ENCODE results near the gene FOXO3. TPM values are rescaled to one million over a fixed set of nuclear protein-coding genes. Genes with fewer than 3 reads are reported as not detected.

The FOXO3 gene
- total RNA-seq, 2 donors from 2014 or later, result 7.1 to 10.0 TPM

DNA sequence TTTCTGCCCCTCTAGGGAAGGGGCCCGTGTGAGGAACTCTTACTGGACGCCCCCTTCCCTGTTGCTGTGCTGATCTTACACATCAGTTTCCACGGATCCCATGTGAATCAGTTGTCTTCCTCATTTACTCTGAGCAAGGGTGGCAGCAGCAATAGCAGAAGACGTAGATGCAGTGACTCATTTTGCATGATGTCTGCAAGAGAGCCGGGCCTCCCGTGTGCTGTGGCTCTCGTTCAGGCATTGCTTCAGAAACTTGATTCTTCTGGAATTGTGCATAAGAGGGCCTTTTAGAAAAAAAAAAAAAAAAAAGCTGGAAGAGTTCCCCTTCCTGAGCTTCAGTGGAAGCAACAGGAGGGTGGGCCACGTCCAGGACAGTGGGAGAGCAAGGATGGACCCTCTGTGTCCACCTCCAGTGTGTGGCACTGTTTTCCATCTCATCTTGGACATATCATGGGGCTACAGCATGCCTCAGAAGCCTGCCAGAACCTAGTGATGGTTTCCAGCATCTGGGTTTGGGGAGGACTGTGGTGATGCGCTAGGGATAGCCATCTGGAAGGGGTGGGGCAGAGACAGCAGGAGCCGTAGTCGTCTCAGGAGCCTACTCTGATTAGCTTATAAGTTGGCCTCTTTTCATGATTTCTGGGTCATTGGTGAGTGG, 62.1 kb downstream of the FOXO3 start:
- no peaks in the 10 kb centered on the region for H3K36me3 Mint-ChIP-seq (ENCODE audit: insufficient read depth in 2 of 2)
- H3K9me3 Mint-ChIP-seq, result no peaks in the 10 kb centered on the region
- H3K27ac Mint-ChIP-seq, result no peak overlapping the region
- ATAC-seq (replicated peaks in 1 of 2) (no peak), DNase-seq (no peak)
- H3K27me3 Mint-ChIP-seq (ENCODE audit: low read depth), result no peaks in the 10 kb centered on the region
- peaks cover 60% of the 10 kb centered on the region for H3K4me1 Mint-ChIP-seq (ENCODE audit: low read depth)
- no peak overlapping the region for H3K4me3 Mint-ChIP-seq

DNA sequence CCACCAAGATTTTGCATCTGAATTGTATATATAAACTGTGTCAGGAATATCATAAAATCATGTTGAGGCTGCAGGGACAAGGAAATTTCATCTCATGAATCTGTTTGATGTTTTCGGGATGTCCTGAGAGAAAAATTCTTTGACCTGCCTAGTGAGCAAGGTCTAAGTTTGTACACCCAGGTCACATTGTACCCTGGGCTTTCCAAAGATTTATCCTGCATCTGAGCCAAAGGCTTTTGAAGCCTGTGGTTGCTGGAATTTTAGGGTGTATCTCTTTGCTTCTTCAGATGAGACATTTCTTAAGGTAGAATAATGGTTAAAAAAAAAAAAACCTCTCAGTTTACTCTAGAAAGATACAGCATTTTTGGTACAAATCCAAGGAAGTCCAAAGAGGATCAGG, 63.3 kb downstream of the FOXO3 start:
- no peaks in the 10 kb centered on the region for H3K36me3 Mint-ChIP-seq (ENCODE audit: insufficient read depth in 2 of 2)
- no peak for ATAC-seq (replicated peaks in 1 of 2)
- H3K27me3 Mint-ChIP-seq (ENCODE audit: low read depth), result no peaks in the 10 kb centered on the region
- H3K4me1 Mint-ChIP-seq (ENCODE audit: low read depth), result peaks cover 60% of the 10 kb centered on the region
- no peak overlapping the region for H3K27ac Mint-ChIP-seq
- no peak overlapping the region for H3K4me3 Mint-ChIP-seq
- DNase-seq, result no peak
- H3K9me3 Mint-ChIP-seq, result no peaks in the 10 kb centered on the region

DNA sequence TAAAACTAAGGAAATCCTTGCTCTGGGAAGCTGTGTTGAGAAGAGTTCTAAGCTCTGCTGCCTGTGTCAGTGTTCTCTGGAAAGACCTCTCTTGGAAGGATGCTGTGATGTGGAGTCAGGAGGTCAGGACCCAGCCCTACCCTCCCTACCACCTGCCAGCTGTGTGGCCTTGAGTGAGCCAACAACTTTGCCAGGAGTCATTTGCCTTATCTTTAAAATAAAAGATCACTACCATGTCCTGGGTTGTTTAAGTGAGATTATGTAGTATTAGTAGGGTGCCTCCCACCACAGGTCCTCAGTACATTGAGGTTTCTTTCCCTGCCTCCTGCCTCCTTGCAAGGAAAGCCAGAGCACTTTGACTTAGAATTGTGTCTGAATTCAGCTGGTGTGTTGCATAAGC, 64.9 kb downstream of the FOXO3 start:
- H3K4me1 Mint-ChIP-seq (ENCODE audit: low read depth), result peaks cover 61% of the 10 kb centered on the region

DNA sequence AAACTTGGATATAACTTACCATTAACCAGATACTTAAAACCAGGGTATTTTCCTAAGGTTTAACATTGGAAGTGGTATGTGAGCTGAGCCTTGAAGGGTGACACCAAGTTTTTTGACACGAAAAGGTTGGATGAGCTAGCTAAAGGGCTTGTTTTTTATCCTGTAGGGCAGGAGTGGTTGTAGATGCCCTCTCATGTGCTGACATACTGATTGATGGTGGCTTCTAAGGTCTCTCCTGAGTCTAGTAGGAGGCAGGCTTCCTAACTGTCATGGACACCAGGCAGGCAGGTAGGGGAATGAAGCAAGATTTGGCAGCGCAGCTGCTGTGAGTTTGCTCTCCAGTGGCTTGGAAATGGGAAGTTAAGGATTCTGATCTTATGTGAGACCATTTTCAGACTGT, 66.1 kb downstream of the FOXO3 start:
- DNase-seq (no peak), ATAC-seq (replicated peaks in 1 of 2) (no peak)
- Mint-ChIP-seq H3K4me1 (ENCODE audit: low read depth) (peaks cover 64% of the 10 kb centered on the region), H3K9me3 (no peaks in the 10 kb centered on the region), H3K4me3 (no peak overlapping the region), H3K36me3 (ENCODE audit: insufficient read depth in 2 of 2) (no peaks in the 10 kb centered on the region), H3K27ac (no peak overlapping the region), H3K27me3 (ENCODE audit: low read depth) (no peaks in the 10 kb centered on the region)

More for the DNA sequence above, 64.9 kb downstream of the FOXO3 start:
- H3K9me3 Mint-ChIP-seq, result no peaks in the 10 kb centered on the region
- no peaks in the 10 kb centered on the region for H3K27me3 Mint-ChIP-seq (ENCODE audit: low read depth)
- ATAC-seq (replicated peaks in 1 of 2) (no peak), DNase-seq (no peak)
- no peak overlapping the region for H3K27ac Mint-ChIP-seq
- no peak overlapping the region for H3K4me3 Mint-ChIP-seq
- no peaks in the 10 kb centered on the region for H3K36me3 Mint-ChIP-seq (ENCODE audit: insufficient read depth in 2 of 2)

DNA sequence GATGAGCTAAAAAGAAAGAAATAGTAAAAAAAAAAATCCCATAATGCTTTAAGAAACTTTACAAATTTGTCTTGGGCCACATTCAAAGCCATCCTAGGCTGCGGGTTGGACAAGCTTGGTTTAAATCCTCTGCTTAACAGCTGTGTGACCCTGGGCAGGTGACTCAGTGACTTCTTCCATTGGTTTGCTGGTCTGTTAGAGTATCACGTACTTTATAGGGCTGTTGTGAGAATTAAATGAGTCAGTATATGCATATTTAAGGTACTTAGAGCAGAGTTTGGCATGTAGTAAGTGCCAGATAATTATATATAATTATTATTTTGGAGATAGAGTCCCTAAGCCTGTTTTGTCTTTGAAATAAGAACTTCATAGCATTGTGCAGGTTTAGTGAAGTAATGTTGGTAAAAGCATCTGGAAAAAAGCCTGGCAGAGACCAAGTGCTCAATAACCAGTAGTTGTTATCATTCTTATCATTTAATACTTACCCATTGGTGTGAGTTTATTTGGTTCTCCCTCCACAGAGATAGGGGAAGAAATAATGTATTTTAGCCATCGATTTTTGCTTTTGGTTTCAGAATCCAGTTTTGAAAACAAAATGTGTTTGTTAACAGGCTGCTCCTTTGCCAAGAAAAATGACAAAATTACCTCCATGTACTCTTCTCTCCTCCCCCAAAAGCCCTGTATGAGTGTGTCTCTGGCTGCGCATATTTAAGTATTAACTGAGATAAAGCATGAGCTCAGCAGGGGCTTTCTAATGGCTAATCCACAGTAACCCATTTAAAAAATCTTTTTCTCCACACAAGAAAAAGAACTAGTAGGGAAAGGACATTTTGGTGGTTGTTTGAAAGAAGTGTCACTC, 67.2 kb downstream of the FOXO3 start:
- Mint-ChIP-seq H3K4me3 (peak overlapping the region in 1 of 2 donors; percentile 67), H3K36me3 (ENCODE audit: insufficient read depth in 2 of 2) (no peaks in the 10 kb centered on the region), H3K27ac (no peak overlapping the region), H3K27me3 (ENCODE audit: low read depth) (no peaks in the 10 kb centered on the region), H3K9me3 (no peaks in the 10 kb centered on the region), H3K4me1 (ENCODE audit: low read depth) (peaks cover 60% of the 10 kb centered on the region)
- DNase-seq, result peak in 1 of 2 donors; percentile 26
- ATAC-seq (replicated peaks in 1 of 2), result peak; percentile 38 to 70

DNA sequence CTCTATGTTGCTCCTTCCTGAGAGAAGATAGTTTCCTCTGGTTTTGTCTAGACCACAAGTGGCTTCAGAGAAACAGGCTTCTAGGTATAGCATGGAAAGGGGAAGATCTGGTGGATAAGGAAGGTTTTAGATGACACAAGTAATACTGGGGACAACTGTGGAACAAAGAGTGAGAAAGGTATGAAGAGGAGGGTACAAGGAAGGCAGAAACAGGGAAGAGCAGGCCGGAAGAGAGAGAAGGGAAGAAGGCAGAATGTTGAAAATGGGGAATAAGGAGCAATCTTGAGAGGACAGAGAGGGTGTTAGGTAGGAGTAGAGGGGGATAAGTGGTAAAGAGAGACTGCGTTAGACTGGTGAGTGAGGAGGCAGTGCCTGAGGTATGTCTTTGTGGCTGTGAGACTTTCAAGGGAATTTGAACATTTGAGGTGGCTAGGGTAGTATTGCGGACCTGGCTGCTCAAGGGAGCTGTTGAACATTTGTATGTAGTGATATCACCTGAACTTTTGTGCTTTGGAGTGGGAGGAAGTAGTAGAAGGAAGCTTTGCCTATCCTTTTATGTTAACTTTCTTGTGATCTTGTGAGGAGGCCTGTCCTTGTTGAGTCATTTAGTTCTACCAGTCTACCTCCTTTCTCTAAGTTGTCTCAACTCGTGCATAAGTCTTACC, 69.5 kb downstream of the FOXO3 start:
- DNase-seq (no peak), ATAC-seq (replicated peaks in 1 of 2) (peak; percentile 92 to 94)
- H3K27ac Mint-ChIP-seq, result peak overlapping the region; percentile 36
- H3K36me3 Mint-ChIP-seq (ENCODE audit: insufficient read depth in 2 of 2), result no peaks in the 10 kb centered on the region
- no peaks in the 10 kb centered on the region for H3K27me3 Mint-ChIP-seq (ENCODE audit: low read depth)
- H3K4me1 Mint-ChIP-seq (ENCODE audit: low read depth), result peaks cover 59% of the 10 kb centered on the region
- H3K9me3 Mint-ChIP-seq, result no peaks in the 10 kb centered on the region
- peak overlapping the region; percentile 23 to 48 for H3K4me3 Mint-ChIP-seq

DNA sequence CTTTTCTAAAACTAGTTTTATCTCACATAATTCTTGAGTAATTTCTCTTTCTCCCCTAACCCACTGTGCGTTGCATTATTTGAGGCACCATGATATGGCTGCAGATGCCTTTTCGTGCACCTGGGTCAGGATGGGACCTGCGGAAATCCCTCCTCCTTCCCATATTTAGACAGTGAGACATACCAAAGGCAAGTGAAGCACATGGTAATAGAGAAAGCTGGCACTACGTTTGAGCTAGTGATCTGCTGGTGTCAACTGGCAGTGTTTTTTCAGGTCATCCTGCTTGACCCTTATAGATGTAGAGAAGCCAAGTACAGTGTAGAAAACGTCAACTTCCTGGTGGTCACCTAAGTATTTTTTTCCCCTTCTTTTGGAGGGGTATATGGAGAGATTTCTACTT, 71.7 kb downstream of the FOXO3 start:
- Mint-ChIP-seq H3K4me3 (no peak overlapping the region), H3K4me1 (ENCODE audit: low read depth) (peaks cover 74% of the 10 kb centered on the region), H3K9me3 (no peaks in the 10 kb centered on the region), H3K36me3 (ENCODE audit: insufficient read depth in 2 of 2) (no peaks in the 10 kb centered on the region), H3K27me3 (ENCODE audit: low read depth) (no peaks in the 10 kb centered on the region), H3K27ac (no peak overlapping the region)
- ATAC-seq (replicated peaks in 1 of 2) (no peak), DNase-seq (no peak)

DNA sequence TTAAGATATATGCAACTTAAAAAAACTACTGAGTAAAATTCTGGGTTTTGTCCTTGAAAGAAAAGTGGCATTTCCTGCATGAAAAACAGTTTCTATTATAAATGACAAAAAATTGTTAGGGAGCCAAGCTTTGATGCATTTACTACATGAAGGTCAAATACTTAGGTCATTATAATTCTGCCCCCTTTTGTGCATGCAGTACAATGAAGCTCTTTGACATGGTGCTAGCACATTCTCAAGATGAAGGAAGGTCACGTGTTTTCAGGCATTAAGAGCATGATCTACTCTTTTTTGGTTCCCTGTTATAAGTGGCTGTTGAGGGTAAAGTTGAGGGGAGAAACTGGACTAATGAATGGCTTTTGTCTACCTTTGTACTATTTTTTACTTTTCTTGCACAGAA, 72.7 kb downstream of the FOXO3 start:
- peaks cover 72% of the 10 kb centered on the region for H3K4me1 Mint-ChIP-seq (ENCODE audit: low read depth)
- no peak for DNase-seq
- no peaks in the 10 kb centered on the region for H3K36me3 Mint-ChIP-seq (ENCODE audit: insufficient read depth in 2 of 2)
- H3K9me3 Mint-ChIP-seq, result no peaks in the 10 kb centered on the region
- no peak for ATAC-seq (replicated peaks in 1 of 2)
- no peak overlapping the region for H3K4me3 Mint-ChIP-seq
- no peaks in the 10 kb centered on the region for H3K27me3 Mint-ChIP-seq (ENCODE audit: low read depth)
- H3K27ac Mint-ChIP-seq, result no peak overlapping the region

DNA sequence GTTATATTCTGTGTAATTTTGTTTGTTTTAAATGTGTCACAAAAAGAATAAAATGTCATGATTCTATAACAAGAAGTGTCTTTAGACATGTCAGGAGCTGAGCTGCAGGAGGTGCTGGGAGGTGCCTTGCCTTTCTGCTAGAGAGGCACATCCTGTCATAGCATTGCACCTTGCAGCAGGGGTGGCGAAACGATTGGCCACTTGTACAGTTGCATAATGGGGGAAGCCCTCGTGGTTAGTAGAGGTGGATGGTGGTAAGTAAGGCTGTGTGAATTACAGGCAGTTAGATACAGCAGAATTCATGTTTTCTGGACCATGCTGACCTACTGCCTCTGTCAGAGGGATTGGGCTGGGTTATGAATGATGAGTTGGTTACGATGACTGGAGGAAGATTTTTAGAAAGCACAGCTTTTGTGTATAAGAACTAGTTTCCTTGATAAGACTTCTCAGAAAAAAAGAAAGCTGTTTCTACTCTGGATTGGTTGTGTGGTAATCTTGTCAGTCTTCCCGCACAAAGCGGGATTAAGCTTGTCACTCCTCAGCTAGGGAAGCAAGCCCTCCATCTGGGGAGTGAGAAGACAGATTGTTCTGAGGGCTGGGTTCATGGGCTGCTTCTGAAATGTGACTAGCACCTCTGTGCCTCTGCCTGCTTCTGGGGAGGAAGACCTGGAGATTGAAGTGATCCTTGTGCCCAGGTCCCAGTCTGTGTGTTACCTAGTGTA, 74.9 kb downstream of the FOXO3 start:
- Mint-ChIP-seq H3K27me3 (ENCODE audit: low read depth) (no peaks in the 10 kb centered on the region), H3K4me3 (peak overlapping the region; percentile 17 to 20), H3K4me1 (ENCODE audit: low read depth) (peaks cover 59% of the 10 kb centered on the region), H3K27ac (no peak overlapping the region), H3K36me3 (ENCODE audit: insufficient read depth in 2 of 2) (no peaks in the 10 kb centered on the region), H3K9me3 (no peaks in the 10 kb centered on the region)
- ATAC-seq (replicated peaks in 1 of 2) (peak; percentile 84 to 91), DNase-seq (peak; percentile 42 to 63)

DNA sequence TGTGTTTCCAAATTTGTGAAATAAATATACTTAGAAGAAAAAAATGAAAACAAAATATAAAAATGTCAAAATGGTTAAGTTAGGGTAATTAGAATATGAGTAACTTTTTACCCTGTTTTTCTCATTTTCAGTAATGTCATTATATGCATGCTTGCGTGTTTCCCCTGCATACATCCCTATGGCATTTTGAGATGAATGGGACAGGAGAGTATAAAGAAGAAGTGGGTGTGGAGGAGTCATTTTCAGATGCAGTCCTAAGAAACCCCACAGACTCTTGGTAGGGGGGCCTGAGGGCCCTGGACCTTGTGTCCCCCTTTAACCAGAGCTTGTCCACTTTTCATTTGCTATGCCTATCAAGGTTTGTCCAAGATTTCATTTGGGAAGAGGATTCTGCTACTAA, 77.2 kb downstream of the FOXO3 start:
- peak; percentile 47 to 65 for ATAC-seq (replicated peaks in 1 of 2)
- Mint-ChIP-seq H3K4me1 (ENCODE audit: low read depth) (peaks cover 42% of the 10 kb centered on the region), H3K27me3 (ENCODE audit: low read depth) (no peaks in the 10 kb centered on the region), H3K27ac (no peak overlapping the region), H3K9me3 (no peaks in the 10 kb centered on the region), H3K4me3 (peak overlapping the region in 1 of 2 donors; percentile 2), H3K36me3 (ENCODE audit: insufficient read depth in 2 of 2) (no peaks in the 10 kb centered on the region)
- no peak for DNase-seq

DNA sequence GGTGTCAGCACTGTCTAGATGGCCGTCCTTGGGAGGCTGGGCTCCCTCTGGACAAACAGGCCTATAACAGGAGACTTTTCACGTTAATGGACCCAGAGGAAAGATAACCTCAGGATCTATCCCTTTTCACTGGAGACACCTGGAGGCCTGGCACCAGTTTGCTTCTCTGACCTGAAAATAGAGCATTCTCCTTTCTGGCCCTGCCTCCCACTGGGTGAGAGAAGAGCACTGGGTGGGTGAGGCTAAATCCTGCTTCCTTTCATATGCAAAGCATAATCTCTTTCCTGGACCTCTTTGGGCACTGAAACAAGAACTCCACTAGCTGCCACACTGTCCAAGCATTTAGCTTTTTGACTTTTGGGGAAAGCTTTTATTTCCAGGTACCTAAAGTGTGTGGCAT, 78.3 kb downstream of the FOXO3 start:
- no peak overlapping the region for H3K4me3 Mint-ChIP-seq
- peaks cover 36% of the 10 kb centered on the region for H3K4me1 Mint-ChIP-seq (ENCODE audit: low read depth)
- H3K27ac Mint-ChIP-seq, result no peak overlapping the region

DNA sequence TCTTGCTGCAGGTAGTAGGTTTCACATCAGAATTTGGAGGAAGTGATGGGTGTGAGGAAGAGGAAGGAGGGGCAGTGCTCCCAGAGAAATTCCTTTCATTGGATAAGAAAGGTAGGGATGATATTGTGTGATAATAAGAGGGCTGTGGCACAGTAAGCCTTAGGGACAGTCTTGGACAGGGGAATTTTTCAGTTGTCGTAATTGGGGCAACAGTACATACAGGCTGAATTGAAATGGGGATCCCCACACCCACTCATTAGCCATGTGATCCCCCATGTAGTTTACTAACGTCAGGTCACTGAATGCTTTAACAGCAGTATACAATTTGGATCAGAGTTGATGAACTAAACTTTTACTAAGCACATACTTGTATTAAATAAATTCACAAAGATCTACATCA, 79.4 kb downstream of the FOXO3 start:
- peaks cover 36% of the 10 kb centered on the region for H3K4me1 Mint-ChIP-seq (ENCODE audit: low read depth)
- DNase-seq, result no peak
- H3K36me3 Mint-ChIP-seq (ENCODE audit: insufficient read depth in 2 of 2), result no peaks in the 10 kb centered on the region
- H3K9me3 Mint-ChIP-seq, result no peaks in the 10 kb centered on the region
- no peak for ATAC-seq (replicated peaks in 1 of 2)
- no peak overlapping the region for H3K27ac Mint-ChIP-seq
- H3K4me3 Mint-ChIP-seq, result no peak overlapping the region
- no peaks in the 10 kb centered on the region for H3K27me3 Mint-ChIP-seq (ENCODE audit: low read depth)

More for the DNA sequence above, 78.3 kb downstream of the FOXO3 start:
- DNase-seq, result no peak
- no peaks in the 10 kb centered on the region for H3K9me3 Mint-ChIP-seq
- no peaks in the 10 kb centered on the region for H3K36me3 Mint-ChIP-seq (ENCODE audit: insufficient read depth in 2 of 2)
- no peak for ATAC-seq (replicated peaks in 1 of 2)
- H3K27me3 Mint-ChIP-seq (ENCODE audit: low read depth), result no peaks in the 10 kb centered on the region

DNA sequence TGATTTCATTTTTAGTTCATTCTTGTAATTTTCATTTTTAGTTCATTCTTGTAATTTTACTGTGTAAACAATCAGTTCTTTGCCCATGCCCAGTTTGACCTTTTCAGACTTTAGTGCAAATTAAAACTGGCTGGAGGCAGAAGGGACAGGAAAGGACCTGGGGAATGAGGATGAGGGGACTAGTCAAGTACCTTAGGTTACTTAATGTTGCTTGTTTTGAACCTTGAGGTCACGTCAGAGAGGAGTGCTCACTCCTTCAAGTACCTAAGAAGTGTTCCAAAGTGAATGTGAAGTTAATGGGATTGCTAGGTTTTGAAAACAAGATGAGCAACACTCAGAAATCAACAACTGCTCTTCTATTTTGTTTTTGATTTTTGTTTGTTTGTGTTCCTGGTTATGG, 82.5 kb downstream of the FOXO3 start:
- H3K27ac Mint-ChIP-seq, result no peak overlapping the region
- H3K27me3 Mint-ChIP-seq (ENCODE audit: low read depth), result no peaks in the 10 kb centered on the region
- ATAC-seq (replicated peaks in 1 of 2) (no peak), DNase-seq (no peak)
- H3K9me3 Mint-ChIP-seq, result no peaks in the 10 kb centered on the region
- no peaks in the 10 kb centered on the region for H3K36me3 Mint-ChIP-seq (ENCODE audit: insufficient read depth in 2 of 2)
- H3K4me3 Mint-ChIP-seq, result no peak overlapping the region
- H3K4me1 Mint-ChIP-seq (ENCODE audit: low read depth), result peaks cover 8% of the 10 kb centered on the region

All from activated T-cell treated with anti-CD3 and anti-CD28 coated beads, Interleukin-2, amount 50 U/mL, for 72 hours (primary cell).